ENCODE measurements around the gene CHN2.
A peak's percentile ranks its signal among the peaks of the same experiment; 100 is the strongest.

- TF ChIP-seq, protein P1, sequence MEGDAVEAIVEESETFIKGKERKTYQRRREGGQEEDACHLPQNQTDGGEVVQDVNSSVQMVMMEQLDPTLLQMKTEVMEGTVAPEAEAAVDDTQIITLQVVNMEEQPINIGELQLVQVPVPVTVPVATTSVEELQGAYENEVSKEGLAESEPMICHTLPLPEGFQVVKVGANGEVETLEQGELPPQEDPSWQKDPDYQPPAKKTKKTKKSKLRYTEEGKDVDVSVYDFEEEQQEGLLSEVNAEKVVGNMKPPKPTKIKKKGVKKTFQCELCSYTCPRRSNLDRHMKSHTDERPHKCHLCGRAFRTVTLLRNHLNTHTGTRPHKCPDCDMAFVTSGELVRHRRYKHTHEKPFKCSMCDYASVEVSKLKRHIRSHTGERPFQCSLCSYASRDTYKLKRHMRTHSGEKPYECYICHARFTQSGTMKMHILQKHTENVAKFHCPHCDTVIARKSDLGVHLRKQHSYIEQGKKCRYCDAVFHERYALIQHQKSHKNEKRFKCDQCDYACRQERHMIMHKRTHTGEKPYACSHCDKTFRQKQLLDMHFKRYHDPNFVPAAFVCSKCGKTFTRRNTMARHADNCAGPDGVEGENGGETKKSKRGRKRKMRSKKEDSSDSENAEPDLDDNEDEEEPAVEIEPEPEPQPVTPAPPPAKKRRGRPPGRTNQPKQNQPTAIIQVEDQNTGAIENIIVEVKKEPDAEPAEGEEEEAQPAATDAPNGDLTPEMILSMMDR (IDR thresholded peaks at IDR 0.05): peak; percentile 86
- no peak for TF ChIP-seq POLR2AphosphoS5 (IDR thresholded peaks at IDR 0.05; ENCODE audit: low read depth, low read length)
- TF ChIP-seq TCF7L2 (IDR thresholded peaks at IDR 0.05; ENCODE audit: low read depth, low read length): no peak
- TF ChIP-seq, protein P2, sequence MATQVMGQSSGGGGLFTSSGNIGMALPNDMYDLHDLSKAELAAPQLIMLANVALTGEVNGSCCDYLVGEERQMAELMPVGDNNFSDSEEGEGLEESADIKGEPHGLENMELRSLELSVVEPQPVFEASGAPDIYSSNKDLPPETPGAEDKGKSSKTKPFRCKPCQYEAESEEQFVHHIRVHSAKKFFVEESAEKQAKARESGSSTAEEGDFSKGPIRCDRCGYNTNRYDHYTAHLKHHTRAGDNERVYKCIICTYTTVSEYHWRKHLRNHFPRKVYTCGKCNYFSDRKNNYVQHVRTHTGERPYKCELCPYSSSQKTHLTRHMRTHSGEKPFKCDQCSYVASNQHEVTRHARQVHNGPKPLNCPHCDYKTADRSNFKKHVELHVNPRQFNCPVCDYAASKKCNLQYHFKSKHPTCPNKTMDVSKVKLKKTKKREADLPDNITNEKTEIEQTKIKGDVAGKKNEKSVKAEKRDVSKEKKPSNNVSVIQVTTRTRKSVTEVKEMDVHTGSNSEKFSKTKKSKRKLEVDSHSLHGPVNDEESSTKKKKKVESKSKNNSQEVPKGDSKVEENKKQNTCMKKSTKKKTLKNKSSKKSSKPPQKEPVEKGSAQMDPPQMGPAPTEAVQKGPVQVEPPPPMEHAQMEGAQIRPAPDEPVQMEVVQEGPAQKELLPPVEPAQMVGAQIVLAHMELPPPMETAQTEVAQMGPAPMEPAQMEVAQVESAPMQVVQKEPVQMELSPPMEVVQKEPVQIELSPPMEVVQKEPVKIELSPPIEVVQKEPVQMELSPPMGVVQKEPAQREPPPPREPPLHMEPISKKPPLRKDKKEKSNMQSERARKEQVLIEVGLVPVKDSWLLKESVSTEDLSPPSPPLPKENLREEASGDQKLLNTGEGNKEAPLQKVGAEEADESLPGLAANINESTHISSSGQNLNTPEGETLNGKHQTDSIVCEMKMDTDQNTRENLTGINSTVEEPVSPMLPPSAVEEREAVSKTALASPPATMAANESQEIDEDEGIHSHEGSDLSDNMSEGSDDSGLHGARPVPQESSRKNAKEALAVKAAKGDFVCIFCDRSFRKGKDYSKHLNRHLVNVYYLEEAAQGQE (IDR thresholded peaks at IDR 0.05; ENCODE audit: insufficient read depth in 1 of 2, low read depth in 2 of 2, low read length in 1 of 2): no peak
- no peak for TF ChIP-seq SIN3A (IDR thresholded peaks at IDR 0.05; ENCODE audit: borderline replicate concordance, insufficient read depth, low read depth, low read length)
Observed at GRCh38 chr7:29408841-29409243, 214.3 kb downstream of the CHN2 start.

Data from Panc1 (cell line).